Right lobe of liver (tissue), 4 donors: ENCODE results near the gene WWP2.

Experiments
- CTCF ChIP-seq, 4 donors: fragments of 200-600 bp in 3 of 4; fragments of 450-650 bp in 1 of 4; IDR thresholded peaks; one replicate each; pipeline versions ENCODE4 v1.5.1 to v1.8.0; 2016 to 2022; ENCODE audit warnings: antibody characterized with exemption in 4 of 4, mild to moderate bottlenecking in 2 of 4
- POLR2A ChIP-seq: fragments of 450-650 bp; IDR thresholded peaks from one replicate; pipeline ENCODE4 v1.6.1; 2017; ENCODE audit warnings: antibody characterized with exemption, mild to moderate bottlenecking
- donor health status: DM: no; HTN: no; CAD: no.
- donor health status: DM: no; HTN: no; CAD: no.
- donor health status: DM: no; HTN: yes; CAD: no.

DNA sequence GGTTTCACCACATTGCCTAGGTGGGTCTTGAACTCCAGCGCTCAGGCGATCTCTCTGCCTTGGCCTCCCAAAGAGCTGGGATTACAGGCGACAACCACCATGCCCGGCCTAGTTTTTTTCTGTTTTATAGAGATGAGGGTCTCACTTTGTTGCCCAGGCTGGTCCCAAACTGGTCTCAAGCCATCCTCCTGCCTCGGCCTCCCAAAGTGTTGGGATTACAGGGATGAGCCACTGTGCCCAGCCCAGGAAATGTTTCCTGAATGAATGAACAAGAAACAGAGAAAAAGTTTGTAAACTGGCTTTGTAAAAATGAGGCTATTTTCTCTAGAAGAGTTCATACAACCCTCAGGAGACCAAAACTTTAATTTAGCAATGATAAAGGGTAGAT is 68.0 kb downstream of the WWP2 start:
- TF ChIP-seq CTCF (IDR thresholded peaks at IDR 0.05) (no peak), POLR2A (no peak)
